CD14-positive monocyte (primary cell): ENCODE data around the gene PRMT2. TPM values are rescaled to one million over a fixed set of nuclear protein-coding genes. Genes with fewer than 3 reads are reported as not detected.

Experiments used
- DNase-seq, 3 donors: peaks; one replicate each; pipeline ENCODE4 v3.0.0-alpha.2; 2011 to 2022
- H2AFZ ChIP-seq: 2 replicates; pipeline ENCODE4 v1.6.0; 2012; ENCODE audit warnings: mild to moderate bottlenecking, low read depth, low read length, inconsistent platforms; ENCODE audit not compliant: insufficient read depth, poor library complexity, severe bottlenecking
- H3K27ac ChIP-seq, 2 donors: 1 replicate in 1 of 2; 2 replicates in 1 of 2; pipeline ENCODE4 v1.5.1; 2012 to 2013; ENCODE audit warnings: low read length in 2 of 2, control low read depth in 1 of 2, inconsistent platforms in 1 of 2, low read depth in 1 of 2, mild to moderate bottlenecking in 1 of 2
- H3K27me3 ChIP-seq, 2 donors: one replicate each; pipeline versions ENCODE4 v1.6.0 to v1.6.1; 2011 to 2013; ENCODE audit warnings: low read length in 2 of 2; ENCODE audit not compliant: control insufficient read depth in 2 of 2, insufficient read depth in 2 of 2
- H3K36me3 ChIP-seq, 2 donors: replicated peaks in 1 of 2; 1 replicate in 1 of 2; 2 replicates in 1 of 2; pipeline versions ENCODE4 v1.5.1 to v1.6.1; 2012 to 2013; ENCODE audit warnings: low read length in 2 of 2, control low read depth in 1 of 2, inconsistent platforms in 1 of 2, mild to moderate bottlenecking in 1 of 2; ENCODE audit not compliant: insufficient read depth in 2 of 2, control insufficient read depth in 1 of 2
- H3K4me1 ChIP-seq, 2 donors: 1 replicate in 1 of 2; 2 replicates in 1 of 2; pipeline versions ENCODE4 v1.5.1 to v1.6.1; 2012 to 2013; ENCODE audit warnings: low read length in 2 of 2, control low read depth in 1 of 2, inconsistent platforms in 1 of 2, mild to moderate bottlenecking in 1 of 2, moderate library complexity in 1 of 2; ENCODE audit not compliant: insufficient read depth in 2 of 2, control insufficient read depth in 1 of 2
- H3K4me2 ChIP-seq: replicated peaks from 2 replicates; pipeline ENCODE3; 2012; ENCODE audit warnings: low read length, moderate library complexity, mild to moderate bottlenecking; ENCODE audit not compliant: poor library complexity, severe bottlenecking; ENCODE audit errors: extremely low read depth
- H3K4me3 ChIP-seq, 3 experiments: fragments of 200-600 bp in 1 of 3; sonication (generic) in 1 of 3; replicated peaks in 1 of 3; 1 replicate in 2 of 3; 2 replicates in 1 of 3; pipeline ENCODE4 v1.5.1; 2011 to 2013; ENCODE audit warnings: low read length in 3 of 3, mild to moderate bottlenecking in 3 of 3, control low read depth in 2 of 3, low read depth in 2 of 3, inconsistent platforms in 1 of 3, moderate library complexity in 1 of 3
- H3K79me2 ChIP-seq: 2 replicates; pipeline ENCODE4 v1.6.0; 2012; ENCODE audit warnings: mild to moderate bottlenecking, control low read depth, inconsistent platforms, low read length, moderate library complexity; ENCODE audit not compliant: insufficient read depth
- H3K9ac ChIP-seq: 2 replicates; pipeline ENCODE4 v1.6.0; 2017; ENCODE audit warnings: low read length, mild to moderate bottlenecking; ENCODE audit not compliant: insufficient read depth, poor library complexity, severe bottlenecking
- H3K9me3 ChIP-seq, 2 donors: replicated peaks in 1 of 2; 1 replicate in 1 of 2; 2 replicates in 1 of 2; pipeline versions ENCODE4 v1.5.1 to v1.6.1; 2012 to 2013; ENCODE audit warnings: low read length in 2 of 2, control low read depth in 1 of 2; ENCODE audit not compliant: control insufficient read depth in 1 of 2, insufficient read depth in 1 of 2
- H4K20me1 ChIP-seq: 2 replicates; pipeline ENCODE4 v1.6.0; 2012; ENCODE audit warnings: mild to moderate bottlenecking, low read length, control low read depth, moderate library complexity; ENCODE audit not compliant: insufficient read depth
- H3K27ac Mint-ChIP-seq, 7 donors: one replicate each; pipeline ENCODE4 v1.8.0; 2020; ENCODE audit warnings: mild to moderate bottlenecking in 7 of 7, mixed read lengths in 7 of 7, moderate library complexity in 6 of 7, inconsistent platforms in 2 of 7
- H3K27me3 Mint-ChIP-seq, 3 donors: one replicate each; pipeline ENCODE4 v1.8.0; 2021 to 2022; ENCODE audit warnings: low read depth in 3 of 3, mild to moderate bottlenecking in 3 of 3, mixed read lengths in 3 of 3, moderate library complexity in 3 of 3, inconsistent platforms in 1 of 3
- H3K36me3 Mint-ChIP-seq, 2 donors: one replicate each; pipeline ENCODE4 v1.8.0; 2020; ENCODE audit warnings: mixed read lengths in 2 of 2, inconsistent platforms in 1 of 2, mild to moderate bottlenecking in 1 of 2
- H3K4me1 Mint-ChIP-seq: one replicate; pipeline ENCODE4 v1.8.0; 2020; ENCODE audit warnings: mild to moderate bottlenecking, mixed read lengths
- H3K4me3 Mint-ChIP-seq, 2 donors: one replicate each; pipeline ENCODE4 v1.8.0; 2020; ENCODE audit warnings: mild to moderate bottlenecking in 2 of 2, mixed read lengths in 2 of 2, moderate library complexity in 1 of 2
- H3K9me3 Mint-ChIP-seq, 7 donors: one replicate each; pipeline ENCODE4 v1.8.0; 2020 to 2022; ENCODE audit warnings: mixed read lengths in 7 of 7, mild to moderate bottlenecking in 6 of 7, moderate library complexity in 6 of 7, inconsistent platforms in 2 of 7
- WGBS: methylation state at CpG from one replicate; pipeline ENCODE4 v1.1.5; 2013; ENCODE audit warnings: missing lambda C conversion rate; ENCODE audit not compliant: insufficient coverage; 5-methylcytosine and 5-hydroxymethylcytosine counted together
- intact Hi-C, 2 donors: fragments of 100-400 bp; cut with micrococcal nuclease; formaldehyde crosslinking; loops; one replicate each; pipeline versions ENCODE4 v1.15.0 to v1.15.1; 2023
- polyA minus RNA-seq: library from RNA; depleted of rRNA, polyadenylated mRNA; stranded (reverse); fragments of >200 nt; gene quantifications from 2 replicates; pipeline ENCODE4 v1.2.3, GENCODE V29; 2012
- polyA plus RNA-seq, 3 donors: library from polyadenylated mRNA; depleted of rRNA in 1 of 3; unstranded in 2 of 3; stranded (reverse) in 1 of 3; fragments of 300-500 nt in 2 of 3; fragments of >200 nt in 1 of 3; fragmentation: Illumina TruSeq in 2 of 3; gene quantifications; 1 replicate in 2 of 3; 2 replicates in 1 of 3; pipeline ENCODE4 v1.2.3, GENCODE V29; 2012 to 2021
- total RNA-seq, 12 experiments: library from RNA in 1 of 12; stranded (reverse) in 1 of 12; fragments of 120-200 nt in 1 of 12; gene quantifications; one replicate each; pipeline ENCODE4 v1.2.4 and lab custom pipeline; 2013 to 2026; ENCODE audit warnings: mixed read lengths in 6 of 12, inconsistent platforms in 1 of 12
- TF ChIP-seq, protein P1 (sequence below): fragments of 200-600 bp; IDR thresholded peaks from one replicate; pipeline ENCODE4 v1.8.0; 2022; ENCODE audit warnings: antibody characterized with exemption, mild to moderate bottlenecking

The PRMT2 gene
- total RNA-seq (2013), result 106 TPM
- 100 to 1,000 TPM in 1 of 3 donors, 10 to 100 TPM in 2; 71.5 to 106 (median 77.2) TPM for polyA plus RNA-seq
- polyA minus RNA-seq, result 39.9 and 56.5 TPM in 2 replicates
- total RNA-seq (lab: John Stamatoyannopoulos, UW), result 23.6 to 66.6 (median 47.6) reads per million in 11 experiments

DNA sequence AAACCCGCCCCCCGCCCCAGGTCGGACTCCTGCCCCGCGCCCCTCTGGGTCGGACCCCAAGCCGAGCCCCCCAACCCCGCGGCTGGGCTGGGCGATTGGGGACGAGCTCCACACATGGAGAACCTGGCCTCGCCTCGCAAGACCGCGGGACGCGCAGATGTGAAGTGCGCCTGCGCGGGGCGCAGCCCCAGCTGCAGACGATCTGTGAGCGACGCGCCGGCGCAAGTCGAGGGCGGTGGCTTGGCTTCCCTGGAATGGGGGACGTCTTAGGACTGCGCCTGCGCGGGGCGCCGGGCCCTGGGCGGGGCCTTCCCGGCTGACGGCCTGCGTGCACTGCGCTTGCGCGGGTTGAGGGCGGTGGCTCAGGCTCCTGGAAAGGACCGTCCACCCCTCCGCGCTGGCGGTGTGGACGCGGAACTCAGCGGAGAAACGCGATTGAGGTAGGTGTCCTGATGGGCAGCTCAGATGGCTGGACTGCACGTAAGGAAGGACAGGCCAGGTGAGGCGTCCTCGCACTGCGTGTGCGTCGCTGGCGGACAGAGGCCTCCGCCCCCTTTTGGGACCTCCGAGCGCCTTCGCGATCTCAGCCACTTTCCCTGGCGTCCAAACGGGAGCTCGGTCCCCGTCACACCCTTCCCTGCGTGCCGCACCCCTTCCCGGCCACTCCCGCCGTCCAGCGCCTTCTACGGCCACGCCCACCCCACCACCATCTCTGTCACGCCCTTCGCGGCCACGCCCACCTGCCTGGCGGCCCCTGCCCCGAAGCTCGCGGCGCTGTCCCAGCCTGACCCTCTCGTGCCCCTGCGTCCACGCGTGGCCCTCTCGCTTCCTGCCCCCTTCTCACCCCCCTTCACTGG lies at the start of gene PRMT2:
Gene PRMT2, plus strand, starts transcription at position 351 of the 857 bp plus-strand sequence. CDS start 1,278 bp downstream, outside the sequence.
- no peaks in the 10 kb centered on the region for H3K9me3 ChIP-seq
- DNase-seq, result peak; percentile 97 to 98 (median 98)
- peaks cover 0 to 2% (median 0%) of the 10 kb centered on the region in 7 donors for H3K9me3 Mint-ChIP-seq
- peaks cover 37% of the 10 kb centered on the region for H4K20me1 ChIP-seq
- peaks cover 50% of the 10 kb centered on the region for H3K79me2 ChIP-seq
- H3K4me1 Mint-ChIP-seq, result peaks cover 45% of the 10 kb centered on the region
- H3K27ac ChIP-seq, result peak within 1 kb of the TSS; percentile 95 to 96
- no peaks in the 10 kb centered on the region for H3K27me3 ChIP-seq
- H3K9ac ChIP-seq, result peak within 1 kb of the TSS; percentile 93
- H2AFZ ChIP-seq, result peak within 1 kb of the TSS; percentile 85
- intact Hi-C loops, result no loop called here
- peaks cover 13% of the 10 kb centered on the region in 2 donors for H3K36me3 Mint-ChIP-seq
- H3K27ac Mint-ChIP-seq, result peak within 1 kb of the TSS; percentile 91 to 98 (median 97)
- peaks cover 0 to 2% (median 0%) of the 10 kb centered on the region in 3 donors for H3K27me3 Mint-ChIP-seq
- TF ChIP-seq, protein P1, sequence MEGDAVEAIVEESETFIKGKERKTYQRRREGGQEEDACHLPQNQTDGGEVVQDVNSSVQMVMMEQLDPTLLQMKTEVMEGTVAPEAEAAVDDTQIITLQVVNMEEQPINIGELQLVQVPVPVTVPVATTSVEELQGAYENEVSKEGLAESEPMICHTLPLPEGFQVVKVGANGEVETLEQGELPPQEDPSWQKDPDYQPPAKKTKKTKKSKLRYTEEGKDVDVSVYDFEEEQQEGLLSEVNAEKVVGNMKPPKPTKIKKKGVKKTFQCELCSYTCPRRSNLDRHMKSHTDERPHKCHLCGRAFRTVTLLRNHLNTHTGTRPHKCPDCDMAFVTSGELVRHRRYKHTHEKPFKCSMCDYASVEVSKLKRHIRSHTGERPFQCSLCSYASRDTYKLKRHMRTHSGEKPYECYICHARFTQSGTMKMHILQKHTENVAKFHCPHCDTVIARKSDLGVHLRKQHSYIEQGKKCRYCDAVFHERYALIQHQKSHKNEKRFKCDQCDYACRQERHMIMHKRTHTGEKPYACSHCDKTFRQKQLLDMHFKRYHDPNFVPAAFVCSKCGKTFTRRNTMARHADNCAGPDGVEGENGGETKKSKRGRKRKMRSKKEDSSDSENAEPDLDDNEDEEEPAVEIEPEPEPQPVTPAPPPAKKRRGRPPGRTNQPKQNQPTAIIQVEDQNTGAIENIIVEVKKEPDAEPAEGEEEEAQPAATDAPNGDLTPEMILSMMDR, result peak; percentile 1
- under 1% methylated on average over 84 of the region's 90 CpGs for WGBS
- peak within 1 kb of the TSS; percentile 93 for H3K4me2 ChIP-seq
- peaks cover 2 to 9% of the 10 kb centered on the region in 2 donors for H3K36me3 ChIP-seq
- peak within 1 kb of the TSS; percentile 86 to 91 for H3K4me3 Mint-ChIP-seq
- peaks cover 27 to 46% of the 10 kb centered on the region in 2 donors for H3K4me1 ChIP-seq
- H3K4me3 ChIP-seq, result peak within 1 kb of the TSS; percentile 59 to 91 (median 90)

DNA sequence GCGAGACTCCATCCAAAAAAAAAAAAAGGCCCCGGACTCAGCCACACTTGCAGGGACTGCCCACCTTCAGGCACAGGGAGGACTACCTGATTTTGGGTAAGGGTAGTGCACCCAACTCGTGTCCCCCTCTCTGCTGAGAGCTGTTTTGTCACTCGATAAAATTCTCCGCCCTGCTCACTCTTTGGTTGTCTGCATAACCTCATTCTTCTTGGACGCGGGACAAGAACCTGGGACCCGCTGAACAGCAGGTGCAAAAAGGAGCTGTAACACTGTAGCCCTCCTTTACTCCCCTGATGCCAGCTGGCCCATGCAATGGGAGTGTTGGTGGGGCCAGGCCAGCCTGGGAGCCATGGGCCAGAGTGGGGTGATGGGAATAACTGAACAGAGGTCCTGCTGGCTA lies 41.2 kb upstream of the PRMT2 start:
- intact Hi-C loops, result no loop called here
- Histone ChIP-seq H3K4me2 (no peak overlapping the region), H2AFZ (no peak overlapping the region), H3K36me3 (no peaks in the 10 kb centered on the region), H4K20me1 (no peaks in the 10 kb centered on the region), H3K9me3 (peaks cover 15 to 54% of the 10 kb centered on the region in 2 donors), H3K4me3 (no peak overlapping the region), H3K4me1 (no peaks in the 10 kb centered on the region), H3K27ac (no peak overlapping the region), H3K79me2 (no peaks in the 10 kb centered on the region), H3K27me3 (no peaks in the 10 kb centered on the region), H3K9ac (no peak overlapping the region)
- DNase-seq, result no peak
- Mint-ChIP-seq H3K27ac (no peak overlapping the region), H3K4me1 (no peaks in the 10 kb centered on the region), H3K27me3 (peaks cover 0 to 2% (median 0%) of the 10 kb centered on the region in 3 donors), H3K9me3 (peaks cover 29 to 57% (median 48%) of the 10 kb centered on the region in 7 donors), H3K36me3 (peaks cover 0 to 3% of the 10 kb centered on the region in 2 donors), H3K4me3 (no peak overlapping the region)
- 90% methylated on average over 6 of the region's 8 CpGs for WGBS
- TF ChIP-seq, protein P1, result no peak
